HG03457 (cell line): Measurements from ENCODE around the gene ZC2HC1B.
"Not testable (repeated sequence)": the region's sequence is repeated elsewhere in the genome, so short reads cannot be mapped to it uniquely, and the experiment has no call there.

Source experiments
- ATAC-seq: cut with Tn5 transposase; IDR thresholded peaks from one replicate; pipeline ENCODE4 v1.9.1; 2021; ENCODE audit warnings: moderate number of reproducible peaks; ENCODE audit not compliant: unreplicated experiment

The ZC2HC1B gene, protein sequence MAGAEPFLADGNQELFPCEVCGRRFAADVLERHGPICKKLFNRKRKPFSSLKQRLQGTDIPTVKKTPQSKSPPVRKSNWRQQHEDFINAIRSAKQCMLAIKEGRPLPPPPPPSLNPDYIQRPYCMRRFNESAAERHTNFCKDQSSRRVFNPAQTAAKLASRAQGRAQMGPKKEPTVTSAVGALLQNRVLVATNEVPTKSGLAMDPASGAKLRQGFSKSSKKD

GRCh38 chr6:143864234-143864633, at the start of gene ZC2HC1B:
Gene ZC2HC1B, plus strand, starts transcription at chr6:143864474. Its CDS starts 66 bp downstream, at chr6:143864540.
- ATAC-seq: no peak

GRCh38 chr6:143817621-143818020, 46.7 kb upstream of the ZC2HC1B start:
- no peak for ATAC-seq

GRCh38 chr6:143821359-143821758, 42.9 kb upstream of the ZC2HC1B start:
- ATAC-seq: no peak

DNA sequence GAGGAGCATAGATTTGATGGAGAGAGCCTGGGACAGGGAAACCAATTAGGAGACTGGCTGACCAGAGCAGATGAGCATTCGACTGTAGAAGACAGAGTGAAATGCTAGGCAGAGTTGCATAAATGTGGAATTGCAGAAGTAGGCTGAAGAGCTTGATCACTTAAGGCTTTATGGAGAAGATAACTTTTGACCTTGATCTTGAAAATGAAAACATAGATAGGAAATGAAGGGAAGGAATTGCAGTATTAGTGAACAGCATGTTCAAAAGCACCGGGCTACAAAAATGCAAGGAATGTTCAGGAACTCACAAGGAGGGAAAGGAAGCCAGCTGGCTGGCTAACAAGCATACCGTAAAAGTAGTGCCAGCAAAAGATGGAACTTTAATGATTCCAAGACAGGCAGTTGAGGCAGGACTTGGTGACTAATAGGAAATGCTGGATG, 41.7 kb upstream of the ZC2HC1B start:
- ATAC-seq: no peak

DNA sequence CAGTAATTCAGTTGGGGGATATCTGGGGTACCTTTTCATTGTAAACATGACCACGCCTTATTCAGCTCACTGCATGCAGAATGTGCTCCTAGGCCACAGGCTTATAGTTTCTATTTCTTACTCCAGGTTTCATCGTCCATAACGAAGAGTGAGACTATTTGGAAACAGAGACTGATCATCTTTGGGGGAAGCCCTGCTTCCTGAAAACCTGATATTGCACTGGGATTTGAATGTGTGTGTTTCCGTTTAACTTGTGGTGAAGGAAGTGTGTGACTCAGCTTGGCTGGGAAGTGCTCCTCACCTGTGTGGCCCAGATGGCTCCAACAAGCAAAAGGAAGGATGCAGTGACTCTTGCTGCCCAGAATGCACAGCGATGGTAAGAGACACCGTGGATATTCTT, 40.7 kb upstream of the ZC2HC1B start:
- no peak for ATAC-seq

DNA sequence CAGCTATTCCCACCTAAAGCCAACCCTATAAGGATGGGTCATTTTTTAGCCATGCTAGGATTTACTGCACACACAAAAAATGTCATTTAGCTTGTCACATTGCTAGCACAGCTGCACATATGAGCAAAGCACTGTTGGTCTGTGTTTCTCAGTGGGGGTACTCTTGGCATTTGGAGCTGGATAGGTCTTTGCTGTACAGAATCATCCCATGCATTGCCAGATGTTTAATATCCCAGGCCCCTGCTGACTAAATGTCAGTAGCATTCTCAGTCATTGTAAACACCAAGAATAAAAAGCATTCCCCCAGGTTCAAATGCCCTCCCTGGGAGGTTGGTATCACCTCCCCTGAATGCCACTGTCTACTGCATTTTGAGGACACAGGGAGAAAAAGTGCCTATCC, 35.7 kb upstream of the ZC2HC1B start:
- no peak for ATAC-seq

GRCh38 chr6:143836150-143836549, 28.1 kb upstream of the ZC2HC1B start:
- no peak for ATAC-seq

GRCh38 chr6:143838395-143838794, 25.9 kb upstream of the ZC2HC1B start:
- no peak for ATAC-seq

DNA sequence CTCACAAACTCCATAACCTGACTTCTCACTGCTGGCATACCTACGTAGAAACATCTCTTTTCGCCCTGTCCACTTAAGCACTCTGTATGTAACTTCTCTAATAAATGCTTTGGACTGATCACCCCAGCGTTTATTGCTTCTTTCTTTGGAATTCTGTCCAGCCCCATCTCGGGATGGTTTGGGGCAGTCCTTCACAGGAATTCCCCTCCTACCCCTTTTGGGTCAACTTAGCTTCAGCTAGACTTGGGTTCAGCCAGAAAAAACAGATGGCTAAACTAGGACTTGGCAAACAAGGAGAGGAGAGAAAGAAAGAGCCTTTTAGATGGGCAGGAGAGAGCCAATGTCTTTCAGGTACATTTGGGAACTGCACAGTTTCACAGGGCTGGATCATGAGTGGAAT, 25.1 kb upstream of the ZC2HC1B start:
- no peak for ATAC-seq

- ATAC-seq: no peak
Observed at GRCh38 chr6:143840595-143841265, 23.5 kb upstream of the ZC2HC1B start.

DNA sequence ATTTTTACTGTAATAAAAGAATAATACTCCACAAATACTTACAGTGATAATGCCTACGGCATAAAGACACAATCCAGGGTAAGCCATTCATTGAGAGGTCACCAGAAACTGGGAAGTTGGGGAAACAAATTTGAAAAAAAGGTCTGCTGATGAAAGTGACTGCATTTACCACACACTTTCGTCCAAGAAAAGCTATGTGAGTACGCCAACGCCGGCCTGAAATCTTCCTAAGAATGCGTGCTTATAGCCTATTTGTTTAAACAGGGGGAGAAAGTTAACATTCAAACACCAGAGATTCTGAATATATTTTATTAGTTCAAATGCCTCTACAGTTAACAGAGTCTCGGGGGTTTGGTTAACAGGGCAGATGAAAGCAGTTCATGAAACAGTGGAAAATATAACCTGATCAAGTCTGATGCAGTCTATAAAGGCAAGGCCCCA, 21.8 kb upstream of the ZC2HC1B start:
- ATAC-seq: no peak

DNA sequence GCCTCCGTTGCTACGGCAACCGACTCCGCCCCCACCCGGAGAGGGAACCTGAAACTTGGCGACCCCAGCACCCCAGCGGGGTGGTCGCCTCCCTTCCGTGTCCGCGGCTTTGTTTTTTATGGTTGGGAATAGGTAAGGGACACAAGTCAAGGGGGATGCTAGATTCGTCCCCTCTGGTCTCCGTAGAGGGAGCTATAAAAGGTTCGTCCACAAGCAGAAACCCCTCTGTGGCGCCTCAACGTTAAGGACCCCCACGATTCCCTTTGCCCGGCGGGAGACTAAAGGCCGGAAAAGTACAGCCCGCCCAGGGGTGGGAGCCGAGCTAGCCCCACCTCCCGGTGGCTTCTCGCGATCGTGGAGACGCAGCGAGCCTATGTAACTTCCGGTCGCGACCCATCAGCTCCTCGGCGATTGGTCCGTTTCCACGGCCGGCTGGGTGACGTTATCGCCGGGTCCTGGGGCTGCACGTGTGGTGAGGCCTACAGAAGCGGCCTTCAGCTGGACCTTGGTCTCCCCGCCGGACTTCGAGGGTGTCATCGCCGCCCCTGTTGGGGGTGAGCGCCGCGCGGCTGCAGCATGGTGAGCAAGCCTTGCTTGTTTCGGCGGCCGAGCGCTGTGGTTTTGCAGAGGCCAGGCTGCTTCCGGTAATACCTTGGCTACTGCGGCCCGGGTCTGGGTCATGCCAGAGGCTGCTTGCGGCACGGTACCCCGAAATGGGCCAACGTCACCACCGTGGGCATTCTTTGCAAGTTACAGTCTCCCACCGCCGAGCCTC, 21.2 kb upstream of the ZC2HC1B start, which contains the start of gene LTV1:
Gene LTV1, plus strand, starts transcription at position 437 of the 775 bp plus-strand sequence. Its CDS starts 140 bp downstream, at position 577.
- peak; percentile 100 for ATAC-seq

DNA sequence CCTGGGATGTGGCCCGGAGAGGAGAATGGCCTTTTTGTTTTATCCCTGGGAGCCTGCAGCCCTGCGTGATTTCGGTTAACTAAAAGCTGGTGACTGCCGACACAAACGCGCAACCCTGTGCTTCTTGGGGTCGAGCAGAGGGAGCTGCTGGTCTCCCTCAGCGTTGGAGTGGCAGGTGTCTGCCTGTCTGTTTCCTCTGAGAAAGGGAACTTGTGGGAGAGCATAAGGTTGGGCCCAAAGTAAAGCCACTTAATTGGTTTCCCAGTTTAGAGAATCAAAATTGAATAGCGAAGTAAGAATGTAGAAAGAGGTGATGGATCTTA, 20.6 kb upstream of the ZC2HC1B start:
- ATAC-seq: peak; percentile 6

GRCh38 chr6:143844006-143844405, 20.3 kb upstream of the ZC2HC1B start:
- no peak for ATAC-seq

DNA sequence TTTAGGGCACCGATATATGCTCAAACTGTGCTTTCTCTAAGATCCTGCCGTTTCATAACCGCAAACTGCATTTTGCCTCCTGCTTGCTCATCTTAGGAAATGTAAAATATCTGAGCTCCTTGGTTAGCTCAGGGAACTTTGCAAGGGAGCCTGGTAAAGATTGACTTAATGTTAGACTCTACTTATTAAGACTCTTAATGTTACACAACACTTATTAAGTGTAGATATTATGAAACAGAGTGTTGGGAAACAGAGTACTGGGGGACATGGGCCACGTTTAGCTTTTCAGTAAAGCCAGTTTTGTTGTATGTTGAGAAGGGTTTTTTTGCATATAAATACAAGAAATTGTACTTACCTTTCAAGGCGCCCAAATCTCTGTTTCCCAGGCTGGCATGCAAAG, 19.2 kb upstream of the ZC2HC1B start:
- no peak for ATAC-seq

DNA sequence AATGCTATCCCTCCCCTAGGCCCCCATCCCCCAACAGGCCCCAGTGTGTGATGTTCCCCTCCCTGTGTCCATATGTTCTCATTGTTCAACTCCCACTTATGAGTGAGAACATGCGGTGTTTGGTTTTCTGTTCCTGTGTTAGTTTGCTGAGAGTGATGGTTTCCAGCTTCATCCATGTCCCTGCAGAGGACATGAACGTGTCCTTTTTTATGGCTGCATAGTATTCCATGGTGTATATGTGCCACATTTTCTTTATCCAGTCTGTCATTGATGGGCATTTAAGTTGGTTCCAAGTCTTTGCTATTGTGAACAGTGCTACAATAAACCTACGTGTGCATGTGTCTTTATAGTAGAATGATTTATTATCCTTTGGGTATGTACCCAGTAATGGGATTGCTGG, 12.6 kb upstream of the ZC2HC1B start:
- not testable (repeated sequence) for ATAC-seq

- not testable (repeated sequence) for ATAC-seq
Observed at GRCh38 chr6:143855057-143855456, 9.2 kb upstream of the ZC2HC1B start.

- not testable (repeated sequence) for ATAC-seq
Observed at GRCh38 chr6:143856762-143857161, 7.5 kb upstream of the ZC2HC1B start.

GRCh38 chr6:143857651-143858050, 6.6 kb upstream of the ZC2HC1B start:
- ATAC-seq: no peak

- ATAC-seq: no peak
Observed at GRCh38 chr6:143859891-143860660, 4.2 kb upstream of the ZC2HC1B start.

DNA sequence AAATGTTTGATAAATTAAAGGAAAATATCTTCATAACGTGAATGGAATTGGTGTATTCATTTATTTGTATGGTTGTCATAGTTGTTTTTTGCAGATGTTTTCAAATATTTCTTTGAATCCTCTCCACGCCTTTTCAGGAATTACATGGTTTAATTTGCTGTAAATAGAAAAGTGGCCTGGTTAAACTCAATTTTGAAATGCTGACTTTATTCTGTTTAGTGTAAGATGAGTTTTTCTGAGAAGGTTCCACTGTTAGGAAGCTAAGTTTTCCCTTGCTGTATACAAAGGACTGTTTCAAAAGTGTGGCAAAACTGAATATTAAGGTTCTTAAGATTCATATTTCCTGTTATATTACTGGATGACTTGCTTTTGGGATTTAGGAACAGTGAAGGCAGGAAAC, 503 bp upstream of the ZC2HC1B start:
- no peak for ATAC-seq
